DND-41 (cell line): ENCODE data around the gene MMEL1.

Experiments used
- ATAC-seq: fragments of 200-7000 bp; cut with Tn5 transposase; 3 replicates; pipeline ENCODE4 v1.9.1; 2021; ENCODE audit warnings: low read depth; ENCODE audit not compliant: insufficient read depth
- DNase-seq: peaks from one replicate; pipeline ENCODE4 v3.0.0-alpha.2; 2020
- H2AFZ ChIP-seq: 2 replicates; pipeline ENCODE4 v1.6.0; 2012; ENCODE audit warnings: low read depth, low read length
- H3K27ac ChIP-seq: 2 replicates; pipeline ENCODE4 v1.5.1; 2012; ENCODE audit warnings: low read length, inconsistent platforms
- H3K27me3 ChIP-seq: fragments of 200-600 bp; sonication (generic); 2 replicates; pipeline ENCODE4 v1.6.0; 2012; ENCODE audit warnings: low read length, mild to moderate bottlenecking, inconsistent platforms; ENCODE audit not compliant: insufficient read depth, poor library complexity
- H3K36me3 ChIP-seq: 2 replicates; pipeline ENCODE4 v1.5.1; 2012; ENCODE audit warnings: low read length, inconsistent platforms; ENCODE audit not compliant: insufficient read depth
- H3K4me1 ChIP-seq: 2 replicates; pipeline ENCODE4 v1.5.1; 2012; ENCODE audit warnings: mild to moderate bottlenecking, low read length; ENCODE audit not compliant: insufficient read depth
- H3K4me2 ChIP-seq: 2 replicates; pipeline ENCODE4 v1.6.0; 2012; ENCODE audit warnings: mild to moderate bottlenecking, moderate library complexity, low read length, inconsistent platforms; ENCODE audit not compliant: insufficient read depth
- H3K4me3 ChIP-seq, 2 experiments: fragments of 200-600 bp in 1 of 2; shearing (Covaris generic) in 1 of 2; 2 replicates each; pipeline ENCODE4 v1.5.1; 2012 to 2016; ENCODE audit warnings: inconsistent platforms in 2 of 2, low read length in 2 of 2, mild to moderate bottlenecking in 2 of 2, low read depth in 1 of 2, moderate library complexity in 1 of 2
- H3K79me2 ChIP-seq: 2 replicates; pipeline ENCODE4 v1.6.0; 2012; ENCODE audit warnings: low read length, inconsistent platforms; ENCODE audit not compliant: insufficient read depth
- H3K9ac ChIP-seq: 2 replicates; pipeline ENCODE4 v1.6.0; 2012; ENCODE audit warnings: low read depth, mild to moderate bottlenecking, inconsistent platforms, low read length, moderate library complexity
- H3K9me3 ChIP-seq: 2 replicates; pipeline ENCODE4 v1.5.1; 2012; ENCODE audit warnings: low read length, moderate library complexity, mild to moderate bottlenecking, inconsistent platforms; ENCODE audit not compliant: insufficient read depth, severe bottlenecking
- H4K20me1 ChIP-seq: 2 replicates; pipeline ENCODE4 v1.6.0; 2012; ENCODE audit warnings: low read length; ENCODE audit not compliant: insufficient read depth
- EZH2 ChIP-seq: IDR thresholded peaks from 3 replicates; pipeline ENCODE4 v1.6.1; 2012; ENCODE audit warnings: borderline replicate concordance, low read depth, mild to moderate bottlenecking, moderate library complexity, low read length, inconsistent platforms; ENCODE audit not compliant: severe bottlenecking
- TF ChIP-seq, protein P1 (sequence below): IDR thresholded peaks from 2 replicates; pipeline ENCODE4 v1.5.1; 2012; ENCODE audit warnings: borderline replicate concordance, low read length, moderate library complexity, mild to moderate bottlenecking; ENCODE audit not compliant: poor library complexity, severe bottlenecking; ENCODE audit errors: extremely low read depth

The MMEL1 gene

DNA sequence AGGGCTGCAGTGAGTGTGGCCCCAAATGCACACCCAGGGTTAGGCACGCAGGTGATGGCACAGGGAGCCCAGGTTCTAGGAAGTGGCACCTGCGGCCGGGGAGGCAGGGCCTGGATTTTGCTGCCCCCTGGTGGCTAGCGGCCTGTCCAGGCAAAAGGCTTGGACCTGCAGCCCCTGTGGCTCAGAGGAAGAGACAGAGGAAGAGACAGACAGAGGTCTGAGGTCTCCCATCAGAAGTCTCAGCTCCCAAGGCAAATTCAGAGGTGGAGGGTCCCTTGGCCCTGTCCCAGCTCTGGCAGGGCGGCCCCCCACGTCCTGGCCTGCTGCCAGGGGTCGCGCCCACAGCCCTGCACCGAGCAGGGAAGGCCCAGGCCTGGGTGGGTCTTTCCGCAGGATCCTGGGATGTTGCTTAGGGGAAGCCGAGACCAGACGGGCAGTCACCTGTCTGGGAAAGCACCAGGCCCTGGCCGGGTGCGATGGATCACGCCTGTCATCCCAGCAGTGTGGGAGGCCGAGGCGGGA, 84.7 kb downstream of the MMEL1 start:
- H3K4me3 ChIP-seq = peak overlapping the region; percentile 14 to 64; a peak in 3 of 4 replicates
- H3K4me2 ChIP-seq = peak overlapping the region; percentile 80
- peak overlapping the region; percentile 71 for H3K9ac ChIP-seq

GRCh38 chr1:2547210-2548067, 85.4 kb downstream of the MMEL1 start:
- H3K9me3 ChIP-seq = no peaks in the 10 kb centered on the region
- peak overlapping the region; percentile 80 for H3K4me2 ChIP-seq
- no peaks in the 10 kb centered on the region for H3K36me3 ChIP-seq
- peak; percentile 68 for DNase-seq
- peaks cover 9% of the 10 kb centered on the region; the same call in 1 of the 2 replicates for H4K20me1 ChIP-seq
- peaks cover 48% of the 10 kb centered on the region for H3K4me1 ChIP-seq
- peak overlapping the region; percentile 52 for H2AFZ ChIP-seq
- peak; percentile 27 for ATAC-seq
- no peaks in the 10 kb centered on the region for H3K27me3 ChIP-seq
- TF ChIP-seq, protein P1, sequence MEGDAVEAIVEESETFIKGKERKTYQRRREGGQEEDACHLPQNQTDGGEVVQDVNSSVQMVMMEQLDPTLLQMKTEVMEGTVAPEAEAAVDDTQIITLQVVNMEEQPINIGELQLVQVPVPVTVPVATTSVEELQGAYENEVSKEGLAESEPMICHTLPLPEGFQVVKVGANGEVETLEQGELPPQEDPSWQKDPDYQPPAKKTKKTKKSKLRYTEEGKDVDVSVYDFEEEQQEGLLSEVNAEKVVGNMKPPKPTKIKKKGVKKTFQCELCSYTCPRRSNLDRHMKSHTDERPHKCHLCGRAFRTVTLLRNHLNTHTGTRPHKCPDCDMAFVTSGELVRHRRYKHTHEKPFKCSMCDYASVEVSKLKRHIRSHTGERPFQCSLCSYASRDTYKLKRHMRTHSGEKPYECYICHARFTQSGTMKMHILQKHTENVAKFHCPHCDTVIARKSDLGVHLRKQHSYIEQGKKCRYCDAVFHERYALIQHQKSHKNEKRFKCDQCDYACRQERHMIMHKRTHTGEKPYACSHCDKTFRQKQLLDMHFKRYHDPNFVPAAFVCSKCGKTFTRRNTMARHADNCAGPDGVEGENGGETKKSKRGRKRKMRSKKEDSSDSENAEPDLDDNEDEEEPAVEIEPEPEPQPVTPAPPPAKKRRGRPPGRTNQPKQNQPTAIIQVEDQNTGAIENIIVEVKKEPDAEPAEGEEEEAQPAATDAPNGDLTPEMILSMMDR = no peak
- no peak for TF ChIP-seq EZH2
- H3K9ac ChIP-seq = peak overlapping the region; percentile 71
- peak overlapping the region; percentile 14 to 64; a peak in 3 of 4 replicates for H3K4me3 ChIP-seq
- peaks cover 6% of the 10 kb centered on the region; the same call in 1 of the 2 replicates for H3K79me2 ChIP-seq
- peak overlapping the region; percentile 94 for H3K27ac ChIP-seq

More for the DNA sequence above, 84.7 kb downstream of the MMEL1 start:
- peaks cover 3% of the 10 kb centered on the region; the same call in 1 of the 2 replicates for H4K20me1 ChIP-seq
- no peaks in the 10 kb centered on the region for H3K36me3 ChIP-seq
- no peaks in the 10 kb centered on the region for H3K9me3 ChIP-seq
- ATAC-seq = peak; percentile 11
- H2AFZ ChIP-seq = peak overlapping the region; percentile 46
- H3K4me1 ChIP-seq = peaks cover 44% of the 10 kb centered on the region
- H3K27ac ChIP-seq = peak overlapping the region; percentile 94
- H3K79me2 ChIP-seq = peaks cover 6% of the 10 kb centered on the region; the same call in 1 of the 2 replicates
- peak; percentile 79 for DNase-seq
- no peak for TF ChIP-seq EZH2
- TF ChIP-seq, protein P1 = peak; percentile 92
- no peaks in the 10 kb centered on the region for H3K27me3 ChIP-seq

DNA sequence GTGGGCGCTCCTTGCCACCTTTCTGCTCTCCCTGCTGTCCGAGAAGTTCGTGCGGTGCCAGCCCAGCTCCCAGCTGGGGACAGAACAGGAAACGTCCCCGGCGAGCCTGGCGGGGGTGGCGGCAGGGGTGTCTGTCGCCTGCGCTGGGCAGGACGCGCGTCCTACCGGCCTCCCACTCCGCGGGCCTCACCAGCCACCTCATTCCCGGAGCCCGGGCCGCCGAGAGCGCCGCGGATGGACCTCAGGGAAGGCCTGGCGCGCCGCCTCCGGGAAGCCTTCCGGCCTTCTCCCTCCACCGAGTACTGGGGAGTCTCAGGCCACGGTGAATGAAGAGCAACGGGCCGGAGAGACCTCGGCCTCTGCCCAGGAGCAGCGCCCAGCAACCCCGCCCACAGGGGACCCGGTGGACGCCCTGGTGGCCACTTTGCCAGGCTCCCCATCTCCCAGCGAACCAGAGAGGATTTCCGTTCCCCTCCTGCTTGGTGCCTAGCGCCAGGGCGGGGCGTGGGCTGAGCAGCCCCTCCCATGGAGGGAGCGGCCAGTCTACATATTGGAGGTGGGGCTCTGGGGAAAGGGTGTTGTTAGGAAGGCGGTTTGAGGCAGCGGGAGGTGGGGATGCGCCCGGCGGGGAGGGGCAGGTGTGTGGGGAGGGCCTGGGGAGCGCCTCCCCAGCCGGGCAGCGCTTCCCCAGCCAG, 86.2 kb downstream of the MMEL1 start:
- peak overlapping the region; percentile 71 for H3K9ac ChIP-seq
- DNase-seq = peak; percentile 95
- peaks cover 48% of the 10 kb centered on the region for H3K4me1 ChIP-seq

More for the DNA sequence above, 86.2 kb downstream of the MMEL1 start:
- H3K27ac ChIP-seq = peak overlapping the region; percentile 94
- peaks cover 17% of the 10 kb centered on the region for H4K20me1 ChIP-seq
- H3K79me2 ChIP-seq = peaks cover 6% of the 10 kb centered on the region; the same call in 1 of the 2 replicates
- H3K4me2 ChIP-seq = peak overlapping the region; percentile 80
- ATAC-seq = peak; percentile 70
- no peak for TF ChIP-seq EZH2
- TF ChIP-seq, protein P1 = peak; percentile 18
- peak overlapping the region; percentile 60 for H2AFZ ChIP-seq
- H3K36me3 ChIP-seq = no peaks in the 10 kb centered on the region
- H3K4me3 ChIP-seq = peak overlapping the region; percentile 41 to 64
- no peaks in the 10 kb centered on the region for H3K27me3 ChIP-seq
- H3K9me3 ChIP-seq = no peaks in the 10 kb centered on the region
